ENCODE data around the gene SGCA. TPM values are rescaled to one million over a fixed set of nuclear protein-coding genes. Genes with fewer than 3 reads are reported as not detected.

SGCA gene
- total and polyA plus RNA-seq, 2 of the 13 experiments (the other 11 are each of a cell fraction or from before 2014, with no cell fraction given), result not detected

GRCh38 chr17:50151937-50152547, 13.8 kb upstream of the SGCA start (continued):
- TF ChIP-seq, protein P1, sequence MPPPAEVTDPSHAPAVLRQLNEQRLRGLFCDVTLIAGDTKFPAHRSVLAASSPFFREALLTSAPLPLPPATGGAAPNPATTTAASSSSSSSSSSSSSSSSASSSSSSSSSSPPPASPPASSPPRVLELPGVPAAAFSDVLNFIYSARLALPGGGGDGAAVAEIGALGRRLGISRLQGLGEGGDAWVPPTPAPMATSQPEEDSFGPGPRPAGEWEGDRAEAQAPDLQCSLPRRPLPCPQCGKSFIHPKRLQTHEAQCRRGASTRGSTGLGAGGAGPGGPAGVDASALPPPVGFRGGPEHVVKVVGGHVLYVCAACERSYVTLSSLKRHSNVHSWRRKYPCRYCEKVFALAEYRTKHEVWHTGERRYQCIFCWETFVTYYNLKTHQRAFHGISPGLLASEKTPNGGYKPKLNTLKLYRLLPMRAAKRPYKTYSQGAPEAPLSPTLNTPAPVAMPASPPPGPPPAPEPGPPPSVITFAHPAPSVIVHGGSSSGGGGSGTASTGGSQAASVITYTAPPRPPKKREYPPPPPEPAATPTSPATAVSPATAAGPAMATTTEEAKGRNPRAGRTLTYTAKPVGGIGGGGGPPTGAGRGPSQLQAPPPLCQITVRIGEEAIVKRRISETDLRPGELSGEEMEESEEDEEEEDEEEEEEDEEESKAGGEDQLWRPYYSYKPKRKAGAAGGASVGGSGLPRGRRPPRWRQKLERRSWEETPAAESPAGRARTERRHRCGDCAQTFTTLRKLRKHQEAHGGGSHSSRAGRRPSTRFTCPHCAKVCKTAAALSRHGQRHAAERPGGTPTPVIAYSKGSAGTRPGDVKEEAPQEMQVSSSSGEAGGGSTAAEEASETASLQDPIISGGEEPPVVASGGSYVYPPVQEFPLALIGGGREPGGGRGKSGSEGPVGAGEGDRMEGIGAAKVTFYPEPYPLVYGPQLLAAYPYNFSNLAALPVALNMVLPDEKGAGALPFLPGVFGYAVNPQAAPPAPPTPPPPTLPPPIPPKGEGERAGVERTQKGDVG (CRISPR knock-in tag; IDR thresholded peaks at IDR 0.05; ENCODE audit: borderline replicate concordance), result no peak
- TF ChIP-seq SKI (IDR thresholded peaks at IDR 0.05; ENCODE audit: partially characterized antibody), result no peak
- 0 out of 2 replicates have a peak, but pooled peaks have one; percentile 37 for TF ChIP-seq AKAP8 (CRISPR knock-in tag; IDR thresholded peaks at IDR 0.05)
- TF ChIP-seq MED8 (CRISPR knock-in tag; IDR thresholded peaks at IDR 0.05; ENCODE audit: insufficient replicate concordance), result no peak
- TF ChIP-seq ZNF616 (CRISPR knock-in tag; IDR thresholded peaks at IDR 0.05; ENCODE audit: low read depth), result no peak
- peak; percentile 85 for TF ChIP-seq ETV5 (CRISPR knock-in tag; IDR thresholded peaks at IDR 0.05; ENCODE audit: borderline replicate concordance)
- TF ChIP-seq THAP9 (CRISPR knock-in tag; IDR thresholded peaks at IDR 0.05; ENCODE audit: borderline replicate concordance), result 0 out of 2 replicates have a peak, but pooled peaks have one; percentile 45
- peak; percentile 77 for TF ChIP-seq ZFY (CRISPR knock-in tag; IDR thresholded peaks at IDR 0.05)
- no peak for TF ChIP-seq RBFOX2 (IDR thresholded peaks at IDR 0.05; ENCODE audit: low read depth, low read length)
- TF ChIP-seq ZBTB38 (CRISPR knock-in tag; IDR thresholded peaks at IDR 0.05), result no peak
- TF ChIP-seq ARID3A (IDR thresholded peaks at IDR 0.05; ENCODE audit: low read depth, low read length), result no peak
- no peak for TF ChIP-seq ZNF383 (CRISPR knock-in tag; IDR thresholded peaks at IDR 0.05; ENCODE audit: borderline replicate concordance)
- TF ChIP-seq RAD21 (CRISPR knock-in tag; IDR thresholded peaks at IDR 0.05), result no peak; the same call in 1 of the 2 replicates
- peak; percentile 73; the same call in 1 of the 2 replicates for TF ChIP-seq SMAD1 (CRISPR knock-in tag; IDR thresholded peaks at IDR 0.05; ENCODE audit: borderline replicate concordance, low read depth)
- TF ChIP-seq ZNF83 (CRISPR knock-in tag; IDR thresholded peaks at IDR 0.05; ENCODE audit: borderline replicate concordance), result peak; percentile 63; the same call in 1 of the 2 replicates
- peak; percentile 99 for TF ChIP-seq ZMYM3 (CRISPR knock-in tag; IDR thresholded peaks at IDR 0.05)
- peak; percentile 29; the same call in 1 of the 2 replicates for TF ChIP-seq MTA1 (CRISPR knock-in tag; IDR thresholded peaks at IDR 0.05; ENCODE audit: borderline replicate concordance)
- no peak for TF ChIP-seq NPAS2 (CRISPR knock-in tag; IDR thresholded peaks at IDR 0.05; ENCODE audit: borderline replicate concordance)
- TF ChIP-seq ZNF20 (CRISPR knock-in tag; IDR thresholded peaks at IDR 0.05), result no peak
- no peak for TF ChIP-seq ZNF350 (CRISPR knock-in tag; IDR thresholded peaks at IDR 0.05; ENCODE audit: borderline replicate concordance, low read depth)
- TF ChIP-seq ZFP36 (IDR thresholded peaks at IDR 0.05; ENCODE audit: borderline replicate concordance, low read depth, low read length, partially characterized antibody), result no peak
- peak; percentile 35; the same call in 1 of the 2 replicates for TF ChIP-seq NRL (CRISPR knock-in tag; IDR thresholded peaks at IDR 0.05; ENCODE audit: borderline replicate concordance)
